Osteocyte (in vitro differentiated cells): ENCODE measurements around the gene BET1. TPM values are rescaled to one million over a fixed set of nuclear protein-coding genes. Genes with fewer than 3 reads are reported as not detected.

Experiments
- DNase-seq: peaks from one replicate; pipeline ENCODE4 v3.0.0; 2021; ENCODE audit warnings: mixed read lengths; ENCODE audit not compliant: unreplicated experiment; ENCODE audit errors: extremely low spot score
- H3K27ac Mint-ChIP-seq: one replicate; pipeline ENCODE4 v1.8.0; 2021; ENCODE audit warnings: mild to moderate bottlenecking, mixed read lengths; ENCODE audit not compliant: unreplicated experiment
- H3K27me3 Mint-ChIP-seq: one replicate; pipeline ENCODE4 v1.8.0; 2021; ENCODE audit warnings: mixed read lengths; ENCODE audit not compliant: unreplicated experiment
- H3K36me3 Mint-ChIP-seq: one replicate; pipeline ENCODE4 v1.8.0; 2021; ENCODE audit warnings: mixed read lengths; ENCODE audit not compliant: unreplicated experiment
- H3K4me1 Mint-ChIP-seq: one replicate; pipeline ENCODE4 v1.8.0; 2021; ENCODE audit warnings: mixed read lengths; ENCODE audit not compliant: unreplicated experiment
- H3K4me3 Mint-ChIP-seq: one replicate; pipeline ENCODE4 v1.8.0; 2021; ENCODE audit warnings: mild to moderate bottlenecking, moderate library complexity, mixed read lengths; ENCODE audit not compliant: unreplicated experiment
- H3K9me3 Mint-ChIP-seq: one replicate; pipeline ENCODE4 v1.8.0; 2021; ENCODE audit warnings: mixed read lengths; ENCODE audit not compliant: unreplicated experiment
- total RNA-seq: library from RNA; stranded (reverse); gene quantifications from 2 replicates; pipeline ENCODE4 v1.2.1, GENCODE V29; 2021
- TF ChIP-seq, protein P1 (sequence below): fragments of 200-600 bp; sonication (generic); IDR thresholded peaks from 2 replicates; pipeline ENCODE4 v1.5.0; 2021; ENCODE audit warnings: antibody characterized with exemption, mild to moderate bottlenecking, moderate library complexity

Gene BET1
- total RNA-seq, 1 donor from 2014 or later = 29.3 TPM

DNA sequence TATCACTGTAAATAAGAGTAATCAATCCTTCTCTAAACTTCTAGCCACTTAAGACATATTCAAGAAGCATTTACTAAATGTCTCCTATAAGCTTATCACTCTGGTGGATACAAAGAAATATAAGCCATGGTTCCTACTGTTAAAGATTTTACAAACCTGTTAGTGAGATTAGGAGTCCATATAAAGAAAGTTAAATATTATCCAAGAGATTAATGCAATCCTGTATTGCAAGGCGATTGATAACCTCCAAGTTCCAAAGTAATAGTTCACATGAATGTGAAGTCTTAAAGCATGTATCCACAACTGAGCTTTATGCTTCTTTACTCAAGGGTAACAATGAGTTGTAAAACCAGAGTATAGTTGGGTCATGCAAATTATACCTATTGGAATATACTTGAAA, 12.6 kb upstream of the BET1 start:
- H3K4me3 Mint-ChIP-seq = no peak overlapping the region
- H3K27ac Mint-ChIP-seq = no peak overlapping the region
- peaks cover 9% of the 10 kb centered on the region for H3K27me3 Mint-ChIP-seq
- no peaks in the 10 kb centered on the region for H3K36me3 Mint-ChIP-seq
- no peak for DNase-seq
- H3K9me3 Mint-ChIP-seq = no peaks in the 10 kb centered on the region
- TF ChIP-seq, protein P1, sequence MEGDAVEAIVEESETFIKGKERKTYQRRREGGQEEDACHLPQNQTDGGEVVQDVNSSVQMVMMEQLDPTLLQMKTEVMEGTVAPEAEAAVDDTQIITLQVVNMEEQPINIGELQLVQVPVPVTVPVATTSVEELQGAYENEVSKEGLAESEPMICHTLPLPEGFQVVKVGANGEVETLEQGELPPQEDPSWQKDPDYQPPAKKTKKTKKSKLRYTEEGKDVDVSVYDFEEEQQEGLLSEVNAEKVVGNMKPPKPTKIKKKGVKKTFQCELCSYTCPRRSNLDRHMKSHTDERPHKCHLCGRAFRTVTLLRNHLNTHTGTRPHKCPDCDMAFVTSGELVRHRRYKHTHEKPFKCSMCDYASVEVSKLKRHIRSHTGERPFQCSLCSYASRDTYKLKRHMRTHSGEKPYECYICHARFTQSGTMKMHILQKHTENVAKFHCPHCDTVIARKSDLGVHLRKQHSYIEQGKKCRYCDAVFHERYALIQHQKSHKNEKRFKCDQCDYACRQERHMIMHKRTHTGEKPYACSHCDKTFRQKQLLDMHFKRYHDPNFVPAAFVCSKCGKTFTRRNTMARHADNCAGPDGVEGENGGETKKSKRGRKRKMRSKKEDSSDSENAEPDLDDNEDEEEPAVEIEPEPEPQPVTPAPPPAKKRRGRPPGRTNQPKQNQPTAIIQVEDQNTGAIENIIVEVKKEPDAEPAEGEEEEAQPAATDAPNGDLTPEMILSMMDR = no peak
- H3K4me1 Mint-ChIP-seq = no peaks in the 10 kb centered on the region

DNA sequence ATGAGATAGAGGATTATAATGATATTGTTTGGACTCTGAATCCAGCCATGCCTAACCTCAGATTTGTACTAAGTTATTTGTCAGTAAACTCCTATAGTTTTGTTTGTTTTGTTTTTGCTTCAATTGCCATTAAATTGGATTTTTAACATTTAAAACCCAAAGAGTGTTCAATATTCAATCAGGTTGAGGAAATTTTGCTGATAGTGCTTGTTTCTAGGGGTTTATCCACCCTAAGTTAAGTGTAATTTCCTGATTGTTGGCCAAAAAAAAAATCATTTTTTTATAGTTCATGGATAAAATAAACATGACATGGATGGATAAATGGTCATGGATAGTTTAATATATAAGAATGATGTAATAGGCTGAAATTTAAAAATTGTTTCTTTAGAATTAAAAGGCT, 11.4 kb upstream of the BET1 start:
- Mint-ChIP-seq H3K4me3 (no peak overlapping the region), H3K36me3 (no peaks in the 10 kb centered on the region), H3K27ac (no peak overlapping the region), H3K4me1 (no peaks in the 10 kb centered on the region), H3K9me3 (no peaks in the 10 kb centered on the region), H3K27me3 (peaks cover 9% of the 10 kb centered on the region)
- no peak for DNase-seq
- TF ChIP-seq, protein P1 = no peak

DNA sequence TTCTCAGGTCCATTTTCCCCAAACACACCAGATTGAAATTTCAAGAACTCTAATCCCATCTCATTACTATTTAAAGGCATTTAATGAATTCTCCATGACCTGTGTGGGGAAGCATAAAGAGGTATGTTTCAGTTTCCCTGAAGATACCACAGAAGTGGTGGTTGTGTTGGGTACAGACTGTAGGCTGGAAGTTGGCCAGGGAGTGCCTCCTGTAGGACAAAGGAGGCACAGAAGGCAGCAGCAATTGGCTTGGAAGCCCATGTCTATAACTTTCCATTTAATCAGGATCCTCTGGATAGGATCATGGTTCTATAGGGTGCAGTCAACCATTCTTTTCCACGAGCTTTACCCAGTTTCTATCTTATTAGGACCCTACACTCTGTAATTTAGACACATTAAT, 8.6 kb upstream of the BET1 start:
- Mint-ChIP-seq H3K4me3 (no peak overlapping the region), H3K27ac (no peak overlapping the region), H3K9me3 (no peaks in the 10 kb centered on the region), H3K36me3 (no peaks in the 10 kb centered on the region), H3K4me1 (no peaks in the 10 kb centered on the region), H3K27me3 (peaks cover 5% of the 10 kb centered on the region)
- no peak for DNase-seq
- TF ChIP-seq, protein P1 = no peak

DNA sequence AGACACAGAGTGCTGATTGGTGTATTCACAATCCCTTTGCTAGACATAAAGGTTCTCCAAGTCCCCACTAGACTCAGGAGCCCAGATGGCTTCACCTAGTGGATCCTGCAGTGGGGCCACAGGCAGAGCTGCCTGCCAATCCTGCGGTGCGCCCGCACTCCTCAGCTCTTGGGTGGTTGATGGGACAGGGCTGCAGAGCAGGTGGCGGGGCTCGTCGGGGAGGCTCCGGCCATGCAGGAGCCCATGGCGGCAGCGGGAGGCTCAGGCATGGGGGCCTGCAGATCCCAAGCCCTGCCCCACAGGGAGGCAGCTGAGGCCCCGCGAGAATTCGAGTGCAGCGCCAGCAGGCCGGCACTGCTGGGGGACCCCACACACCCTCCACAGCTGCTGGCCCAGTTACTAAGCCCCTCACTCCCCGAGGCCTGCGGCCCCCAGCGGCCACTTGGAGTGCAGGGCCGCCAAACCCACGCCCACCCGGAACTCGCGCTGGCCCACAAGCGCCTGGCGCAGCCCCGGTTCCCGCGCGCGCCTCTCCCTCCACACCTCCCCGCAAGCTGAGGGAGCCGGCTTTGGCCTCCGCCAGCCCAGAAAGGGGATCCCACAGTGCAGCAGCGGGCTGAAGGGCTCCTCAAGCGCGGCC, 7.7 kb upstream of the BET1 start:
- Mint-ChIP-seq H3K4me1 (no peaks in the 10 kb centered on the region), H3K27me3 (peaks cover 12% of the 10 kb centered on the region), H3K36me3 (no peaks in the 10 kb centered on the region), H3K27ac (no peak overlapping the region), H3K9me3 (no peaks in the 10 kb centered on the region), H3K4me3 (no peak overlapping the region)
- TF ChIP-seq, protein P1 = no peak
- no peak for DNase-seq

DNA sequence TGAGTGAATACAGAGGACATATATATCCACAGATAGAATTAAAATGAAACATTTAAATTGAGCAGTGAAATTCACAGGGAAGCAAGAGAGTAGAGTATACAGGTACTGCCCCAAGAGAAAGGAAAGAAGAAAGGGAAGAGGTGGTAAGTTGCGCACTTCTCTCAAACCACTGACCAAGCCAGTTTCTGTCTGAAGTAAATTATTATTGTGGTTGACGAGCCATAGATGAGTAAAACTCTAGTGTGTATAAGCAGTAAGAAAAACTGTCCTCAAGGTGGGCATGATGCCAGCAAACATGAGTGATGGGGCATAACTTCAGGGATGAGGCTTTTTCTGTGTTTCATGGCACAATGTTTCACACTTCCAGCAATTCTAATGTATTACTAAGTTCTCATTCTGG, 4.4 kb upstream of the BET1 start:
- DNase-seq = no peak

More for the DNA sequence above, 4.4 kb upstream of the BET1 start:
- Mint-ChIP-seq H3K27me3 (peaks cover 14% of the 10 kb centered on the region), H3K36me3 (no peaks in the 10 kb centered on the region), H3K4me1 (peaks cover 4% of the 10 kb centered on the region), H3K27ac (no peak overlapping the region), H3K9me3 (no peaks in the 10 kb centered on the region), H3K4me3 (no peak overlapping the region)
- TF ChIP-seq, protein P1 = no peak
